Hematopoietic multipotent progenitor cell treated with erythropoietin and hydrocortisone succinate and interleukin-3 and kit ligand, for 15 days (in vitro differentiated cells): ENCODE results near the gene RDH11.

ENCODE experiments used
- DNase-seq: peaks from one replicate; pipeline ENCODE4 v3.0.0-alpha.2; 2015; ENCODE audit warnings: low spot score

Gene RDH11

GRCh38 chr14:67645414-67645813, 50.1 kb downstream of the RDH11 start:
- no peak for DNase-seq

DNA sequence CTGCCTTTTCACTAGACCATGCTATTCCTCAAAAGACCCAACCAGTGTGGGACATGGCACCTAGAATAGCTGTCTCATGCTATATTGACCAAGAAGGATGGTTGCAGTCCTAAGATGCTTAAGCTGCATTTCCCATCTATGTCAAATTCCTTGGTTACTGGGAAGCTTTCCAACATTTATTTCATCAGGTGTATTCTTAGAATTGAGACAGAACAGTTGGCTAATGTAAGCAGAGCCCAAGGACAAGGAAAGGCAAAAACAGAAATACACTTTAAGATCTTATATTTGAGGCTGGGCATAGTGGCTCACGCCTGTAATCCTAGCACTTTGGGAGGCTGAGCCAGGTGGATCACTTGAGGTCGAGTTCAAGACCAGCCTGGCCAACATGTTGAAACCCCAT, 51.1 kb downstream of the RDH11 start:
- DNase-seq: no peak

DNA sequence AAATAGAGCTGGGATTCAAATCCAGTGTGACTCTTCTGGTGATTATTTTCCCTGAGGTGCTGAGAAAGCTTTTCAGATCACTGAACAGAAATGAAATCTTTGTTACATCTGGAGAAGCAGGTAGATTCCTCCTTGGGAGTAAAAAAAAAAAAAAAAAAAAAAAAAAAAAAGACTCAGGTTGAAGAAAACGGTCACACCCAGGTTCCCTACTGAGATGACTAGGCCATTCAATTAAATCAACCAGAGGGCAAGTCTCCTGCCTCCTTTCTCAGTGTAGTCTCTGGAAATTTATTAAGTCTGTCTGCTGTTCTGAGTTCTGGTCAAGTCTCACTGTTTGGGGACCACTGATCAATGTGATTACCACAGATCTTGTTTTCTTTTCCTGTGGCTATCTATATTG, 51.9 kb downstream of the RDH11 start:
- no peak for DNase-seq

DNA sequence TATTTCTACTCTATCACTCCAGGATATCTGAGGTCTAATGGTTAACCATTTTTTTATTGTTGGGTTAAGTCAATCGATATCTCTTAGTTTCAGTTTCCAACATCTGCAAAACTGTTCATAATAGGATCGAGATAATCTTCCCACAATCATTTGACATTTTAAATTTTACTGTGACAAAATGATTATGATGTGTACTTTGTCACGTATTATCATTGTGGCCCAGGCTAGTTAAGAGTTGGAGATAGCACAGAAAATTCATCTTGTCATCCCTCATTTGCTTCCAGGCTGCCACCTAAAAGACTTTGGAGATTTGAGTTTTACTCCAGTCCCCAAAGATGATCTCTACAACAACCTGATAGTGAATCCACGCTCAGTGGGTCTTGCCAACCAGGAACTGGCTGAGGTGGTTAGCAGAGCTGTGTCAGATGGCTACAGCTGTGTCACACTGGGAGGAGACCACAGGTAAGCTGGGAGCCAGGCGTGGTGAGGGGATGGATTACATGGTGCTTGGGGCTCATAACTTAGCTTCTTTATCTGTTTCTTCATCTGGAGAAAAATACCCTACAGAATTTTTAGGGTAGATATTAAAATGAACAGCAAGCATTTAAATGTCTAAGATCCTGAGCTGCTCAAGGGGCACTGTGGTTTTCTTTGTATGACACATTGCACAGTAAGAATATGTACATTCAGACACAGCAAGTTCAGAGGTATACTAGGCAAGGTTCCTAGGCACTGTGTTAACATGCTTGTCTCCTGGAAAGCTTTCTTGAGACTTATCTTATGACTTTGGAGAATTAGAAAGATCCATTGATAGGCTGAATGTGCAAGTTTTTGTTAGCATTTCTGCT, 53.4 kb downstream of the RDH11 start:
- no peak for DNase-seq

GRCh38 chr14:67641480-67641879, 54.1 kb downstream of the RDH11 start:
- no peak for DNase-seq

GRCh38 chr14:67638642-67639041, 56.9 kb downstream of the RDH11 start:
- no peak for DNase-seq

DNA sequence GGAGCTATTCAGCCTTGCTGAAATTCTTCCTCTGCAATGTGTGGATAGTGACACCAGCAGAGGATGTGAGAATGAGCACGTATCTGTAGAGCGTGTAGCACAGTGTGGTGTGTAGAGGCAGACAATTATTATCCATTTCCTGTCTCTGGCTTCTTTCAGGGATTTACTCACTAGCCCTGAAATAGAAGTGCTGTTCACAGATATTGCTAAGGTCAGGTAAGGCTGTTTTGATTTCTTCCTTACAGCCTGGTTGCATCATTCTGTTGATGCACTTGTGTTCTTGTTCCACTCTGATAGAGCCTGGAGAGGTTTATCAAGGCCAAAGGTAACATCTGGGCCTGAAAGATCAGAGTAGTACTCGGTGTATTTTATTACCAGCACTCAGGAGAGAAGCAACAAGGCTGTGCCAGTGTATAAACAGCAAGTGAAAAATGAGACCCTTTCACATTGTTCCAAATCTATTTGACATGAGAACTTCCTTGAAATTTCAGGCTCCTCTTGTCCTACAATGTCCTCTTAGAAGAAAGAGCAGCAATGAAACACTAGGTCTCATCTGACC, 59.1 kb downstream of the RDH11 start:
- DNase-seq: peak; percentile 73

- DNase-seq: no peak
Measured at GRCh38 chr14:67633451-67634147, 62.0 kb downstream of the RDH11 start.

- no peak for DNase-seq
Measured at GRCh38 chr14:67630938-67631337, 64.6 kb downstream of the RDH11 start.

GRCh38 chr14:67630186-67630585, 65.4 kb downstream of the RDH11 start:
- DNase-seq: no peak

- no peak for DNase-seq
Measured at GRCh38 chr14:67627519-67627918, 68.0 kb downstream of the RDH11 start.
